ENCODE data around the gene IFNGR2. TPM values are rescaled to one million over a fixed set of nuclear protein-coding genes. Genes with fewer than 3 reads are reported as not detected.

Gene IFNGR2
- polyA plus RNA-seq, 1 of the 3 experiments (the other 2 are of a cell fraction): 92.4 TPM

DNA sequence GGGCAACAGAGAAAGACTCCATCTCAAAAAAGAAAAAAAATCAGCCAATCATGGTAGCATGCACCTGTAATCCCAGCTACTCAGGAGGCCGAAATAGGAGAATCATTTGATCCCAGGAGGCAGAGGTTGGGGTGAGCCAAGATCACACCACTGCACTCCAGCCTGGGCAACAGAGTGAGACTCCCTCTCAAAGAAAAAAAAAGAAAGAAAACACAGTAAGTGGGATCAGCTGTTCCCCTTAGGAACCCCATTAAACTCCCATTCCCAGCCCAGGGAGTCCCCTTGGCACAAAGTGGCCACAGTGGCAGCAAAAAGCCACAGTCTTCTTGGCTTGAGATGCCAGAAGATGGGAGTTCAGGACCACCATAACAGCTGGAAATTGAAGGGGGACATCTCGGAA is 67.5 kb downstream of the IFNGR2 start:
- H3K79me2 ChIP-seq (ENCODE audit: insufficient read depth): peaks cover 70% of the 10 kb centered on the region
- peaks cover 3% of the 10 kb centered on the region for H3F3A ChIP-seq (replicated peaks; ENCODE audit: insufficient read depth)
- H4K20me1 ChIP-seq (ENCODE audit: insufficient read depth): 0 out of 2 replicates have a peak, but pooled peaks cover 3% of the 10 kb centered on the region
- no peak overlapping the region for H3K4me3 ChIP-seq (ENCODE audit: low read depth in 2 of 2, low read length in 1 of 2)
- no peak overlapping the region for H3K9ac ChIP-seq
- no peak for DNase-seq
- H3K4me2 ChIP-seq: no peak overlapping the region
- no peak overlapping the region for H3K27ac ChIP-seq (ENCODE audit: low read depth in 2 of 2, low read length in 1 of 2)
- CTCF ChIA-PET: no interaction called here
- 94% methylated on average over 2 of the region's 2 CpGs for WGBS (ENCODE audit: low lambda C conversion rate)
- no peak overlapping the region for H2AFZ ChIP-seq (ENCODE audit: low read depth)
- H3K36me3 ChIP-seq (replicated peaks in 1 of 2; ENCODE audit: control insufficient read depth in 1 of 2, insufficient read depth in 2 of 2, low read length in 1 of 2): peaks cover 0 to 3% of the 10 kb centered on the region in 2 experiments
- no peaks in the 10 kb centered on the region for H3K27me3 ChIP-seq (ENCODE audit: insufficient read depth)
- POLR2A ChIA-PET: no interaction called here
- TF ChIP-seq, protein P1, sequence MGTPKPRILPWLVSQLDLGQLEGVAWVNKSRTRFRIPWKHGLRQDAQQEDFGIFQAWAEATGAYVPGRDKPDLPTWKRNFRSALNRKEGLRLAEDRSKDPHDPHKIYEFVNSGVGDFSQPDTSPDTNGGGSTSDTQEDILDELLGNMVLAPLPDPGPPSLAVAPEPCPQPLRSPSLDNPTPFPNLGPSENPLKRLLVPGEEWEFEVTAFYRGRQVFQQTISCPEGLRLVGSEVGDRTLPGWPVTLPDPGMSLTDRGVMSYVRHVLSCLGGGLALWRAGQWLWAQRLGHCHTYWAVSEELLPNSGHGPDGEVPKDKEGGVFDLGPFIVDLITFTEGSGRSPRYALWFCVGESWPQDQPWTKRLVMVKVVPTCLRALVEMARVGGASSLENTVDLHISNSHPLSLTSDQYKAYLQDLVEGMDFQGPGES (IDR thresholded peaks at IDR 0.05; ENCODE audit: low read depth, low read length): no peak
- TF ChIP-seq, protein P2, sequence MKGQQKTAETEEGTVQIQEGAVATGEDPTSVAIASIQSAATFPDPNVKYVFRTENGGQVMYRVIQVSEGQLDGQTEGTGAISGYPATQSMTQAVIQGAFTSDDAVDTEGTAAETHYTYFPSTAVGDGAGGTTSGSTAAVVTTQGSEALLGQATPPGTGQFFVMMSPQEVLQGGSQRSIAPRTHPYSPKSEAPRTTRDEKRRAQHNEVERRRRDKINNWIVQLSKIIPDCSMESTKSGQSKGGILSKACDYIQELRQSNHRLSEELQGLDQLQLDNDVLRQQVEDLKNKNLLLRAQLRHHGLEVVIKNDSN (IDR thresholded peaks at IDR 0.05; ENCODE audit: borderline replicate concordance, low read depth): no peak
- TF ChIP-seq RAD21 (IDR thresholded peaks at IDR 0.05; ENCODE audit: low read length) (no peak), CTCF (IDR thresholded peaks at IDR 0.05) (no peak), RCOR1 (IDR thresholded peaks at IDR 0.05; ENCODE audit: low read length) (no peak), MXI1 (IDR thresholded peaks at IDR 0.05; ENCODE audit: low read depth, low read length) (no peak), CHD2 (IDR thresholded peaks at IDR 0.05; ENCODE audit: low read length, partially characterized antibody) (no peak), FOXM1 (IDR thresholded peaks at IDR 0.05; ENCODE audit: low read depth) (no peak), FOXJ3 (CRISPR knock-in tag; IDR thresholded peaks at IDR 0.05) (no peak), RFX5 (IDR thresholded peaks at IDR 0.05; ENCODE audit: low read length) (no peak), POLR2AphosphoS5 (IDR thresholded peaks at IDR 0.05; ENCODE audit: low read depth, low read length) (no peak), FOSL2 (IDR thresholded peaks at IDR 0.05; ENCODE audit: borderline replicate concordance, low read depth) (no peak), SIN3A (IDR thresholded peaks at IDR 0.05; ENCODE audit: borderline replicate concordance, low read depth, low read length) (no peak), TCF12 (IDR thresholded peaks at IDR 0.05) (no peak), TEAD4 (IDR thresholded peaks at IDR 0.05; ENCODE audit: borderline replicate concordance, insufficient read depth) (no peak), EP300 (IDR thresholded peaks at IDR 0.05; ENCODE audit: borderline replicate concordance in 1 of 2, low read depth in 1 of 2, low read length in 1 of 2) (no peak), ELF1 (IDR thresholded peaks at IDR 0.05) (no peak), RXRA (IDR thresholded peaks at IDR 0.05; ENCODE audit: borderline replicate concordance, low read depth) (no peak)
- TF ChIP-seq, protein P3, sequence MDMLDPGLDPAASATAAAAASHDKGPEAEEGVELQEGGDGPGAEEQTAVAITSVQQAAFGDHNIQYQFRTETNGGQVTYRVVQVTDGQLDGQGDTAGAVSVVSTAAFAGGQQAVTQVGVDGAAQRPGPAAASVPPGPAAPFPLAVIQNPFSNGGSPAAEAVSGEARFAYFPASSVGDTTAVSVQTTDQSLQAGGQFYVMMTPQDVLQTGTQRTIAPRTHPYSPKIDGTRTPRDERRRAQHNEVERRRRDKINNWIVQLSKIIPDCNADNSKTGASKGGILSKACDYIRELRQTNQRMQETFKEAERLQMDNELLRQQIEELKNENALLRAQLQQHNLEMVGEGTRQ (IDR thresholded peaks at IDR 0.05; ENCODE audit: borderline replicate concordance, low read depth, low read length): no peak
- TF ChIP-seq, protein P4, sequence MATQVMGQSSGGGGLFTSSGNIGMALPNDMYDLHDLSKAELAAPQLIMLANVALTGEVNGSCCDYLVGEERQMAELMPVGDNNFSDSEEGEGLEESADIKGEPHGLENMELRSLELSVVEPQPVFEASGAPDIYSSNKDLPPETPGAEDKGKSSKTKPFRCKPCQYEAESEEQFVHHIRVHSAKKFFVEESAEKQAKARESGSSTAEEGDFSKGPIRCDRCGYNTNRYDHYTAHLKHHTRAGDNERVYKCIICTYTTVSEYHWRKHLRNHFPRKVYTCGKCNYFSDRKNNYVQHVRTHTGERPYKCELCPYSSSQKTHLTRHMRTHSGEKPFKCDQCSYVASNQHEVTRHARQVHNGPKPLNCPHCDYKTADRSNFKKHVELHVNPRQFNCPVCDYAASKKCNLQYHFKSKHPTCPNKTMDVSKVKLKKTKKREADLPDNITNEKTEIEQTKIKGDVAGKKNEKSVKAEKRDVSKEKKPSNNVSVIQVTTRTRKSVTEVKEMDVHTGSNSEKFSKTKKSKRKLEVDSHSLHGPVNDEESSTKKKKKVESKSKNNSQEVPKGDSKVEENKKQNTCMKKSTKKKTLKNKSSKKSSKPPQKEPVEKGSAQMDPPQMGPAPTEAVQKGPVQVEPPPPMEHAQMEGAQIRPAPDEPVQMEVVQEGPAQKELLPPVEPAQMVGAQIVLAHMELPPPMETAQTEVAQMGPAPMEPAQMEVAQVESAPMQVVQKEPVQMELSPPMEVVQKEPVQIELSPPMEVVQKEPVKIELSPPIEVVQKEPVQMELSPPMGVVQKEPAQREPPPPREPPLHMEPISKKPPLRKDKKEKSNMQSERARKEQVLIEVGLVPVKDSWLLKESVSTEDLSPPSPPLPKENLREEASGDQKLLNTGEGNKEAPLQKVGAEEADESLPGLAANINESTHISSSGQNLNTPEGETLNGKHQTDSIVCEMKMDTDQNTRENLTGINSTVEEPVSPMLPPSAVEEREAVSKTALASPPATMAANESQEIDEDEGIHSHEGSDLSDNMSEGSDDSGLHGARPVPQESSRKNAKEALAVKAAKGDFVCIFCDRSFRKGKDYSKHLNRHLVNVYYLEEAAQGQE (IDR thresholded peaks at IDR 0.05; ENCODE audit: low read depth, low read length): no peak
- H3K9me2 ChIP-seq: no peaks in the 10 kb centered on the region
- H3K9me3 ChIP-seq: no peaks in the 10 kb centered on the region
- no peaks in the 10 kb centered on the region for H3K4me1 ChIP-seq (ENCODE audit: control insufficient read depth in 1 of 2, insufficient read depth in 2 of 2, low read depth in 1 of 2, low read length in 1 of 2)
